ENCODE data around the gene CFAP46.

Gene CFAP46

DNA sequence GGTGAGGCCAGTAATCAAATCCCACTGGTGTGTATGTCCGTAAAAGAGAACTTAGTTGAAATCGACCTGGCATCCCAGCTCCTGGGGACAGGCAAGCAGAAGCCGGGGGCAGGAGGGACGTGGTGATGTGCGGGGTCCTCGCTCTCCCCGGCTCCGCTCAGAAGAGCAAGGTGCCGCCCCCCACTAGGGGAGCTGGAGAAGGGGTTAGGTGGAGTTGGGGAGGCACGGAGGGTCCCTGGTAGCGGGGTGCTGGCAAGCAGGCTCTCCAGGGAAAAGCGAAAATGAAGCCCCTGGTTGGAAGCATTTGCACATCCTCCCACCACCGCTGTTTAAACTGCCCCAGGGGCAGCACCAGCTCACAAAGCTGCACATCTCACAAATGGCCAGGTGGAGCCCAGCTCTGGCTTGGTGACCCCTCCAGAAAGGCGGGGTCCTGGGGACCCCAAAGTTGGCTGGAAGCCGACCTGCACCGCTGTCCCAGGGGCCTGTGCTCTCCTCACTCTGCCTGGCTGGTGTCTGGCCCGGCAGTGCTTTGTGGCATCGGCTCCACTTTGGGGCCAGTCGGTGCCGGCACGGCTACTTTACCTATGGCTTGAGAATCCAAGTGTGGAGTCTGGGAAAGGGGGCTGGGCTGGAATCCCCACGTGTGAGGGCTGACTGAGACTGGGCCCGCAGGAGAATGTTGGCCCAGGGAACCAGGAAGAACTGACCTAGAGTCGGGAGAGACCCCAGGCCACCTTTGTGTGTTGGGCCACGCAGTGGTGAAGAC is 2.9 kb upstream of the CFAP46 start:
- no peaks in the 10 kb centered on the region for H3K27me3 ChIP-seq (ENCODE audit: insufficient read depth, low read depth, severe bottlenecking)
- DNase-seq = no peak
- no peak overlapping the region for H3K27ac ChIP-seq
- no peak overlapping the region for H3K4me3 ChIP-seq (ENCODE audit: low read depth, low read length)
- no peaks in the 10 kb centered on the region for H3K9me3 ChIP-seq (ENCODE audit: severe bottlenecking)
- TF ChIP-seq, protein P1, sequence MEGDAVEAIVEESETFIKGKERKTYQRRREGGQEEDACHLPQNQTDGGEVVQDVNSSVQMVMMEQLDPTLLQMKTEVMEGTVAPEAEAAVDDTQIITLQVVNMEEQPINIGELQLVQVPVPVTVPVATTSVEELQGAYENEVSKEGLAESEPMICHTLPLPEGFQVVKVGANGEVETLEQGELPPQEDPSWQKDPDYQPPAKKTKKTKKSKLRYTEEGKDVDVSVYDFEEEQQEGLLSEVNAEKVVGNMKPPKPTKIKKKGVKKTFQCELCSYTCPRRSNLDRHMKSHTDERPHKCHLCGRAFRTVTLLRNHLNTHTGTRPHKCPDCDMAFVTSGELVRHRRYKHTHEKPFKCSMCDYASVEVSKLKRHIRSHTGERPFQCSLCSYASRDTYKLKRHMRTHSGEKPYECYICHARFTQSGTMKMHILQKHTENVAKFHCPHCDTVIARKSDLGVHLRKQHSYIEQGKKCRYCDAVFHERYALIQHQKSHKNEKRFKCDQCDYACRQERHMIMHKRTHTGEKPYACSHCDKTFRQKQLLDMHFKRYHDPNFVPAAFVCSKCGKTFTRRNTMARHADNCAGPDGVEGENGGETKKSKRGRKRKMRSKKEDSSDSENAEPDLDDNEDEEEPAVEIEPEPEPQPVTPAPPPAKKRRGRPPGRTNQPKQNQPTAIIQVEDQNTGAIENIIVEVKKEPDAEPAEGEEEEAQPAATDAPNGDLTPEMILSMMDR (IDR thresholded peaks at IDR 0.05; ENCODE audit: low read depth, low read length) = no peak
- H3K36me3 ChIP-seq = no peaks in the 10 kb centered on the region

DNA sequence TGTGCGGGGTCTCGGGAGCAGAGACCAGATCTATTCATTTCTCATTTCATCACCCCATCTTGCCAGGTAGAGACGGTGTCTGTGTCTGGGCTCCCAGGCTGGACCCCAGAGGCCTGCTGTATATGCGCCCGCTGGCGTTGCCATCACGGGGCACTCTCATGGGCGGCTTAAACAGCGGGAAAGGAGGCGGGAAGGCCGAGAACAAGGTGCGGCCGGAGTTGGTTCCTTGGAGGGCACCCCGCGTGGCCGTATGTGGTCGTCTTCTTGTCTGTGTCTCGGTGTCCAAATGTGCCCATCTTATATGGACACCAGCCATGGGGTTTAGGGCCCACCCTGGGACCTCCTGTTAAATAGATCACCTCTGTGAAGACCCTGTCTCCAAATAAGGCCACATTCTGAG is 2.1 kb upstream of the CFAP46 start:
- TF ChIP-seq, protein P1 (IDR thresholded peaks at IDR 0.05; ENCODE audit: low read depth, low read length) = no peak
- Histone ChIP-seq H3K27ac (no peak overlapping the region), H3K9me3 (ENCODE audit: severe bottlenecking) (no peaks in the 10 kb centered on the region), H3K4me3 (ENCODE audit: low read depth, low read length) (no peak overlapping the region), H3K27me3 (ENCODE audit: insufficient read depth, low read depth, severe bottlenecking) (no peaks in the 10 kb centered on the region), H3K36me3 (no peaks in the 10 kb centered on the region)
- no peak for DNase-seq

DNA sequence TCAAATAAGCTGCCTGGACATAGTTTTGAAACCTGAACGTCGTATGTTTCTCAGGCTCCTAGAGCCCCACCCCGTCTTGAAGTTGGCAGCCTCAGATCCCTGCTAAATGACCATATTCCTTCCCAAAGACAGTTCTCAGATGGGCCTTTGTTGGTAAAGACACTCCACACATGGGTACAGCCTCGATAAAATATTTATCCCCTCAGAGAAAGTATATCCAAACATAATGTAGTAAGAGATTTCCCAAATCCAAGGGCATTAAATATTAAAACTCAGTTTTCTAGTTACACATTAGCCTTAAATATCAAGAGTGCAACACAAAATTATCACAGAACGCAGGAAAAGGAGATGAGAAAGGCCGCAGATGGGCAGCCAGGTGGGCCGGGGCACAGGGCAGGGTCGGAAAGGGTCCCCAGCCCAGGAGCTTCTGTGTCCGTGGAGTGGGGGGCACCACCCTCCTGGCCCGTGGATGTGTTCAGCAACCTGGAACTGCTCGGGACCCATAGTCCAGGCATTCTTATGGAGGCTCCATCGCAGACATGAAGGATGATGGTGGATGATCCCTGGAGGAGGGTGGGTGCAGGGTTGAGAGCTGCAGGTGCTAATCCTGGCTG is 1.5 kb upstream of the CFAP46 start:
- no peak overlapping the region for H3K27ac ChIP-seq
- no peak overlapping the region for H3K4me3 ChIP-seq (ENCODE audit: low read depth, low read length)
- no peaks in the 10 kb centered on the region for H3K36me3 ChIP-seq
- H3K27me3 ChIP-seq (ENCODE audit: insufficient read depth, low read depth, severe bottlenecking) = no peaks in the 10 kb centered on the region
- no peak for DNase-seq
- H3K9me3 ChIP-seq (ENCODE audit: severe bottlenecking) = no peaks in the 10 kb centered on the region
- TF ChIP-seq, protein P1 (IDR thresholded peaks at IDR 0.05; ENCODE audit: low read depth, low read length) = no peak

DNA sequence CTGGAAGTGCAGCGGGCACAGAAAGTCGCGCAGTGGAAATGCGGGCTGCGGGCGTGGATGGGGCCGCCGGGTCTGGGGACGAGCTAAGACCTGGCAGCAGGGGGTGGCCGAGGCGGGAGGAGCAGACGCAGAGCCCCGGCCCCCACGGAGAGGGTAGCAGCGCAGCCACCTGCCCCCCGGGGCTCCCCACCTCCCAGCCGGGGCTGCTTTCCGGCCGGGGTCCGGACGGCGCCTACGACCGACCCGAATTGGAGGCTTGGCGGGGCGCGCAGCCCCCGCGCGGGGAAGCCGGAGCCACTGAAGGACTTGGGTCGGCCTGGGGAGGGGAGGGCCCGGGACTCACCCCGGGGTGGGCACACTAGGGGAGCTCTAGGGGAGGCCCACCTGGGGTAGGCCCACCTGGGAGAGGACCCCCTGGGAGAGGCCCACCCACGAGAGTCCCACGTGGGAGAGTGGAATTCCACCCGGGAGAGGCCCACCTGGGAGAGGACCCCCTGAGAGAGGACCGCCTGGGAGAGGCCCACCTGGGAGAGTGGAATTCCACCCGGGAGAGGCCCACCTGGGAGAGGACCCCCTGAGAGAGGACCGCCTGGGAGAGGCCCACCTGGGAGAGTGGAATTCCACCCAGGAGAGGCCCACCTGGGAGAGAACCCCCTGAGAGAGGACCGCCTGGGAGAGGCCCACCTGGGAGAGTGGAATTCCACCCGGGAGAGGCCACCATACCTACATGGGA is 854 bp upstream of the CFAP46 start:
- peak overlapping the region; percentile 50 for H3K27ac ChIP-seq
- TF ChIP-seq, protein P1 (IDR thresholded peaks at IDR 0.05; ENCODE audit: low read depth, low read length) = no peak
- H3K27me3 ChIP-seq (ENCODE audit: insufficient read depth, low read depth, severe bottlenecking) = no peaks in the 10 kb centered on the region
- no peaks in the 10 kb centered on the region for H3K9me3 ChIP-seq (ENCODE audit: severe bottlenecking)
- H3K4me3 ChIP-seq (ENCODE audit: low read depth, low read length) = peak overlapping the region; percentile 28; the same call in 1 of the 2 replicates
- no peak for DNase-seq
- H3K36me3 ChIP-seq = no peaks in the 10 kb centered on the region

DNA sequence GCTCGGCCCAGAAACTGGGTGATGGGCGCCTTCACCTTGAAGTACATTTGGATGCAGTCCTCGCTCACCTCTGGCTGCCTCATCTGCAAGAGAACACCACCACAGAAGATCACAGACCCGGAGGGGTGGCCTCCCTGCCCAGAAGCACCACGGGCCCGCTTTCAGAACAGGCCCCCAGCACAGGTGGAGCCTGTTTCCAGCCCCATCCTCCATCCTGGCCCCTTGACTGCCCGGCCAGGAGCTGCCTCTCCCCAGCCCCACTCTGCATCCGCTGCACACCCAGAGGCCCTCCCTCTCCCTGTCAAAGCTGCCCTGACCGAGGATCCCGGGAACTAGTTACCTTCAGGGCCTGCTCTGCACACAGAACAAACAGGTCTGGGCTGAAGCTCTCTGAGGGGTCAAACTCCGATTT is 724 bp downstream of the CFAP46 start:
- no peak for DNase-seq
- Histone ChIP-seq H3K9me3 (ENCODE audit: severe bottlenecking) (no peaks in the 10 kb centered on the region), H3K27ac (no peak overlapping the region), H3K4me3 (ENCODE audit: low read depth, low read length) (peak overlapping the region; percentile 28; the same call in 1 of the 2 replicates), H3K36me3 (no peaks in the 10 kb centered on the region), H3K27me3 (ENCODE audit: insufficient read depth, low read depth, severe bottlenecking) (no peaks in the 10 kb centered on the region)
- TF ChIP-seq, protein P1 (IDR thresholded peaks at IDR 0.05; ENCODE audit: low read depth, low read length) = no peak
